ENCODE measurements around the gene TIMP2. TPM values are rescaled to one million over a fixed set of nuclear protein-coding genes. Genes with fewer than 3 reads are reported as not detected.
A peak's percentile ranks its signal among the peaks of the same experiment; 100 is the strongest.

TIMP2 gene
- total RNA-seq, 1 experiment from 2014 or later: 29.0 TPM

GRCh38 chr17:78954684-78955083, 29.5 kb upstream of the TIMP2 start:
- H3K79me1 ChIP-seq (ENCODE audit: insufficient read depth, low read depth, low read length, poor library complexity, severe bottlenecking): no peaks in the 10 kb centered on the region
- H3T11ph ChIP-seq (ENCODE audit: low read length): no peak overlapping the region
- H3K9me3 Mint-ChIP-seq: peaks cover 14 to 17% of the 10 kb centered on the region in 2 experiments
- no peak for DNase-seq
- no peak overlapping the region for H2AFZ ChIP-seq (ENCODE audit: low read length)
- H2BK20ac ChIP-seq (ENCODE audit: low read depth, low read length, poor library complexity, severe bottlenecking): no peak overlapping the region
- H4K8ac ChIP-seq (replicated peaks; ENCODE audit: insufficient read length, low read depth, low read length): no peak overlapping the region
- no peak overlapping the region for H2BK15ac ChIP-seq (ENCODE audit: low read depth, low read length)
- H3K9ac ChIP-seq (ENCODE audit: extremely low read depth, insufficient read length, low read length): no peak overlapping the region
- peaks cover 4 to 17% (median 7%) of the 10 kb centered on the region in 3 experiments; a peak in 6 of 7 replicates for H3K36me3 Mint-ChIP-seq (ENCODE audit: insufficient read depth in 1 of 3, low read depth in 3 of 3)
- H2AK5ac ChIP-seq (ENCODE audit: insufficient read length, low read length): no peak overlapping the region
- no peak overlapping the region for H3K4ac ChIP-seq (ENCODE audit: low read depth, low read length)
- H3K27me3 Mint-ChIP-seq (ENCODE audit: low read depth): peaks cover 8% of the 10 kb centered on the region
- no peaks in the 10 kb centered on the region for H3K27me3 ChIP-seq (ENCODE audit: insufficient read depth, low read length)
- H3K18ac ChIP-seq (ENCODE audit: insufficient read length, low read depth, low read length): no peak overlapping the region
- H3K27ac ChIP-seq (ENCODE audit: insufficient read length, low read depth, low read length): no peak overlapping the region
- no peaks in the 10 kb centered on the region for H4K20me1 ChIP-seq (ENCODE audit: control insufficient read depth, insufficient read depth, insufficient read length)
- H2BK12ac ChIP-seq (ENCODE audit: insufficient read length, low read depth, low read length): no peak overlapping the region
- H2BK120ac ChIP-seq (ENCODE audit: low read depth, low read length, poor library complexity, severe bottlenecking): no peak overlapping the region
- H3K23me2 ChIP-seq (ENCODE audit: insufficient read length, low read depth, low read length, poor library complexity, severe bottlenecking): no peaks in the 10 kb centered on the region
- H4K5ac ChIP-seq (ENCODE audit: insufficient read length, low read depth, low read length): no peak overlapping the region
- no peak for TF ChIP-seq CTCF (conservative IDR thresholded peaks at IDR 0.05)
- no peak overlapping the region; the same call in 1 of the 2 replicates for H3K14ac ChIP-seq (ENCODE audit: insufficient read depth, low read length)
- no peak overlapping the region for H3K23ac ChIP-seq (ENCODE audit: insufficient read length, low read depth, low read length)
- no peaks in the 10 kb centered on the region for H3K4me1 ChIP-seq (ENCODE audit: insufficient read depth, low read length)
- H3K9me3 ChIP-seq (ENCODE audit: control insufficient read depth, low read depth, low read length): peaks cover 10% of the 10 kb centered on the region
- H3K27ac Mint-ChIP-seq: peak overlapping the region in 1 of 3 experiments; percentile 85; a peak in 1 of 7 replicates
- no peak overlapping the region for H3K4me2 ChIP-seq (ENCODE audit: insufficient read depth, insufficient read length, low read length)
- H4K91ac ChIP-seq (ENCODE audit: insufficient read length, low read depth, low read length): no peak overlapping the region
- no CpG with 5 or more reads among the region's 14 CpGs for WGBS (ENCODE audit: extremely low coverage, insufficient read length, low lambda C conversion rate)
- H3K79me2 ChIP-seq (ENCODE audit: insufficient read depth, low read length): no peaks in the 10 kb centered on the region
- no peak overlapping the region for H3K56ac ChIP-seq (ENCODE audit: insufficient read length, low read depth, low read length)
- peaks cover 2 to 29% of the 10 kb centered on the region in 2 experiments; a peak in 3 of 4 replicates for H3K4me1 Mint-ChIP-seq
- no peak overlapping the region for H2BK5ac ChIP-seq (ENCODE audit: insufficient read length, low read length)
- no peak overlapping the region for H3K4me3 Mint-ChIP-seq

All from H9 (cell line).